NB4 (cell line): ENCODE results near the gene PDLIM5.

Source experiments
- DNase-seq: peaks from one replicate; pipeline ENCODE4 v3.0.0; 2010; ENCODE audit warnings: low read depth
- H3K4me3 ChIP-seq: one replicate; pipeline ENCODE4 v1.5.1; 2011; ENCODE audit warnings: mild to moderate bottlenecking, low read depth, low read length, moderate library complexity
- CTCF ChIP-seq: IDR thresholded peaks from one replicate; pipeline ENCODE4 v1.5.1; 2012; ENCODE audit warnings: low read depth, low read length
- MAX ChIP-seq: IDR thresholded peaks from 2 replicates; pipeline ENCODE4 v1.6.1; 2011; ENCODE audit warnings: low read depth, low read length
- MYC ChIP-seq: IDR thresholded peaks from 2 replicates; pipeline ENCODE4 v1.6.1; 2011; ENCODE audit warnings: low read depth, low read length
- POLR2A ChIP-seq: IDR thresholded peaks from 2 replicates; pipeline ENCODE4 v1.6.1; 2011; ENCODE audit warnings: mild to moderate bottlenecking; ENCODE audit not compliant: insufficient read length; ENCODE audit errors: extremely low read depth

PDLIM5 gene

GRCh38 chr4:94701631-94702300 lies 250.0 kb downstream of the PDLIM5 start:
- no peak overlapping the region for H3K4me3 ChIP-seq
- TF ChIP-seq CTCF (no peak), POLR2A (no peak), MYC (no peak), MAX (no peak)
- no peak for DNase-seq

- H3K4me3 ChIP-seq, result no peak overlapping the region
- TF ChIP-seq CTCF (no peak), POLR2A (no peak), MYC (no peak), MAX (no peak)
- no peak for DNase-seq
Observed at GRCh38 chr4:94711635-94712034, 259.9 kb downstream of the PDLIM5 start.

- TF ChIP-seq POLR2A (no peak), MYC (no peak), MAX (no peak), CTCF (no peak)
- H3K4me3 ChIP-seq, result no peak overlapping the region
- DNase-seq, result no peak
Observed at GRCh38 chr4:94714365-94715160, 262.8 kb downstream of the PDLIM5 start.

GRCh38 chr4:94715726-94716125 lies 264.0 kb downstream of the PDLIM5 start:
- H3K4me3 ChIP-seq, result no peak overlapping the region
- no peak for DNase-seq
- TF ChIP-seq MAX, result no peak
- TF ChIP-seq MYC, result no peak
- no peak for TF ChIP-seq CTCF
- no peak for TF ChIP-seq POLR2A
